Bronchial epithelial cell (primary cell): ENCODE data around the gene CCNA1. TPM values are rescaled to one million over a fixed set of nuclear protein-coding genes. Genes with fewer than 3 reads are reported as not detected.

Experiments used
- DNase-seq: peaks from one replicate; pipeline ENCODE4 v3.0.0-alpha.2; 2010; ENCODE audit warnings: low read depth
- FAIRE-seq: peaks from 2 replicates; lab custom pipeline; 2011; peaks lifted over from hg19 to GRCh38; lab: Jason Lieb, UNC
- H3K27me3 ChIP-seq: 2 replicates; pipeline ENCODE4 v1.5.1; 2011; ENCODE audit warnings: low read length; ENCODE audit not compliant: control insufficient read depth, insufficient read depth
- H3K36me3 ChIP-seq: 2 replicates; pipeline ENCODE4 v1.5.1; 2011; ENCODE audit warnings: low read length; ENCODE audit not compliant: control insufficient read depth, insufficient read depth
- H3K4me3 ChIP-seq: 2 replicates; pipeline ENCODE4 v1.5.1; 2011; ENCODE audit warnings: mild to moderate bottlenecking, low read depth, low read length, control low read depth
- CTCF ChIP-seq: IDR thresholded peaks from 2 replicates; pipeline ENCODE4 v1.5.1; 2011; ENCODE audit warnings: mild to moderate bottlenecking, moderate library complexity, low read length, control low read depth, inconsistent platforms; ENCODE audit not compliant: insufficient read depth, severe bottlenecking
- total RNA-seq: library from RNA; depleted of rRNA; stranded (reverse); fragments of >200 nt; gene quantifications from 2 replicates; pipeline ENCODE4 v1.2.1, GENCODE V29; 2014

CCNA1 gene
- total RNA-seq, 1 donor from 2014 or later, result 133 TPM

GRCh38 chr13:36445278-36445677, 13.0 kb downstream of the CCNA1 start:
- no peaks in the 10 kb centered on the region for H3K27me3 ChIP-seq
- FAIRE-seq (no peak), DNase-seq (no peak)
- peaks cover 1% of the 10 kb centered on the region for H3K36me3 ChIP-seq
- TF ChIP-seq CTCF, result no peak
- H3K4me3 ChIP-seq, result no peak overlapping the region

- H3K4me3 ChIP-seq, result no peak overlapping the region
- H3K27me3 ChIP-seq, result no peaks in the 10 kb centered on the region
- peak; percentile 82 for DNase-seq
- TF ChIP-seq CTCF, result no peak
- peaks cover 1% of the 10 kb centered on the region for H3K36me3 ChIP-seq
- no peak for FAIRE-seq
Measured at GRCh38 chr13:36445891-36446351, 13.6 kb downstream of the CCNA1 start.

GRCh38 chr13:36447501-36447900, 15.2 kb downstream of the CCNA1 start:
- FAIRE-seq (no peak), DNase-seq (no peak)
- TF ChIP-seq CTCF, result no peak

GRCh38 chr13:36450534-36450933, 18.2 kb downstream of the CCNA1 start:
- TF ChIP-seq CTCF, result no peak
- no peaks in the 10 kb centered on the region for H3K36me3 ChIP-seq
- no peak for DNase-seq
- no peaks in the 10 kb centered on the region for H3K27me3 ChIP-seq
- no peak for FAIRE-seq
- H3K4me3 ChIP-seq, result no peak overlapping the region

More at GRCh38 chr13:36447501-36447900, 15.2 kb downstream of the CCNA1 start:
- H3K36me3 ChIP-seq, result no peaks in the 10 kb centered on the region
- no peak overlapping the region for H3K4me3 ChIP-seq
- H3K27me3 ChIP-seq, result no peaks in the 10 kb centered on the region

GRCh38 chr13:36453516-36453915, 21.2 kb downstream of the CCNA1 start:
- Histone ChIP-seq H3K36me3 (no peaks in the 10 kb centered on the region), H3K27me3 (no peaks in the 10 kb centered on the region), H3K4me3 (no peak overlapping the region)
- peak; percentile 43 for TF ChIP-seq CTCF
- FAIRE-seq, result no peak
- DNase-seq, result peak; percentile 28

- no peak for TF ChIP-seq CTCF
- DNase-seq, result peak; percentile 26
- H3K36me3 ChIP-seq, result no peaks in the 10 kb centered on the region
- no peak for FAIRE-seq
- H3K4me3 ChIP-seq, result no peak overlapping the region
- H3K27me3 ChIP-seq, result no peaks in the 10 kb centered on the region
Measured at GRCh38 chr13:36454121-36454520, 21.8 kb downstream of the CCNA1 start.
